Daoy (cell line): ENCODE measurements around the gene OR4N2. TPM values are rescaled to one million over a fixed set of nuclear protein-coding genes. Genes with fewer than 3 reads are reported as not detected.
"Not testable (repeated sequence)": the region's sequence is repeated elsewhere in the genome, so short reads cannot be mapped to it uniquely, and the experiment has no call there.

Experiments
- DNase-seq: peaks from one replicate; pipeline ENCODE4 v3.0.0-alpha.2; 2015; ENCODE audit warnings: low read depth
- total RNA-seq: library from RNA; depleted of rRNA; stranded (reverse); fragments of >200 nt; shearing (Covaris generic); gene quantifications from 2 replicates; pipeline ENCODE4 v1.2.3, GENCODE V29; 2014; rRNA removed

Gene OR4N2
- total RNA-seq, 1 experiment from 2014 or later: not detected

DNA sequence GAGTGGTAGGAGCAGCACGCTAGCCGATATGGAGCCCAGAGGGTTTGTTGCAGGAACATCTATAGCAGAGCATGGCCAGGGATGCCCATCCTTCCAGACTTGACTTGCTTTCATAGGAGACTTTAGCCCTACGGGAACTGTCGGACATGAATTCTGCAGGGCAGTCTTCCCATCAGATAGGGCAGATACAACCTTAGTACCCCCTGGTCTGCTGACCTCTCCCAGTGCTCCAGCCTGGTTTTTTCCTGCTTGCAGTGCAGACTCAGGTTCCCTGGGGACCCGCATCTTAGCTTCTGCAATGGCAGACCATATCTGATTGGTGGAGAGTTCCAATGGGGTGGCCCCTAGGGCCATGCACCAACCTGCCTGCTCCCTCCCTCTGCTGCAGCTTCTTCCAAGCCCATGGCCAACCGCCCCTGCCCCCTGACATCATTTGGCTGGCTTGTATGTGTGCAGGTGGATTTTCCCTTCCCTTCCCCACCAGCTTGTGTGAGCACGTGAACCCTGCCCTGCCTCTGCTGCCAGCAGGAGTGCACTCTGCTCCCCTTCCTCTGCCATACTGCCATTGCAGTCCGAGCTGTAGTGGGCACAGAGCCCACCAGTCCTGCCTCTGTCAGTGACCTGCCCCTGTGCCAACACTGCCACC, 30.8 kb downstream of the OR4N2 start:
- not testable (repeated sequence) for DNase-seq

DNA sequence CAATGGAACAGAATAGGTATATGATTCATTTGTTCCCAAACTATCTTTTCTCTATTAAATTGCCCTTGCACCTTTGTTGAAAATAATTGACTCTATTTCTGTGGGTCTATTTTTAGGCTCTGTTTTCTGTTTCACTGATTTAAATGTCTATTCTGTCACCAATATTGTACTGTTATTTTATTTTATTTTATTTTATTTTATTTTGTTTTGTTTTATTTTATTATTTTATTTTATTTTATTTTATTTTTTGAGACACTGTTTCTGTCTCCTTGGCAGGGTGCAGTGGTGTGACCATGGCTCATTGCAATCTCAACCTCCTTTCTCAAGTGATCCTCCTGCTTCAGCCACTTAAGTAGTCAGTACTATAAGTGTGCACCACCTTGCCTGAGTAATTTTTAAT, 34.9 kb downstream of the OR4N2 start:
- DNase-seq: no peak

DNA sequence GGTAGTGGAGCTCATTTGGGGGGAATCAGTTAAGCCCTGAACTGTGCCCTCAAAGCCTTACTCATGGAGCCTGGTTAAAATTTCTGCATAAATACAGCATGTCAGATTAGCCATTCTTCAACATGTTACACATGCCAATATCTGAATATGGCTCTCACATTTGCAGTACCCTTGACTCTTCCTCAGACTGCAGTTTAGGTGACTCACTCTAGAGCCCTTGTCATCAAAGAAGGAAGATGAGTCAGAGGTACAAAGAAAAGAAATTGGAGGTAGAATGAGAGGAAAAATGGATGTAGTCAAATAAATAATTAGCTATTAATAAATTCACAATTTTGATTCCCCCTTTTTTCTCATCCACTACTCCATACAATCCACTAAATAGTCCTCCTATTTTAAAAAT, 47.8 kb downstream of the OR4N2 start:
- DNase-seq: peak; percentile 59

DNA sequence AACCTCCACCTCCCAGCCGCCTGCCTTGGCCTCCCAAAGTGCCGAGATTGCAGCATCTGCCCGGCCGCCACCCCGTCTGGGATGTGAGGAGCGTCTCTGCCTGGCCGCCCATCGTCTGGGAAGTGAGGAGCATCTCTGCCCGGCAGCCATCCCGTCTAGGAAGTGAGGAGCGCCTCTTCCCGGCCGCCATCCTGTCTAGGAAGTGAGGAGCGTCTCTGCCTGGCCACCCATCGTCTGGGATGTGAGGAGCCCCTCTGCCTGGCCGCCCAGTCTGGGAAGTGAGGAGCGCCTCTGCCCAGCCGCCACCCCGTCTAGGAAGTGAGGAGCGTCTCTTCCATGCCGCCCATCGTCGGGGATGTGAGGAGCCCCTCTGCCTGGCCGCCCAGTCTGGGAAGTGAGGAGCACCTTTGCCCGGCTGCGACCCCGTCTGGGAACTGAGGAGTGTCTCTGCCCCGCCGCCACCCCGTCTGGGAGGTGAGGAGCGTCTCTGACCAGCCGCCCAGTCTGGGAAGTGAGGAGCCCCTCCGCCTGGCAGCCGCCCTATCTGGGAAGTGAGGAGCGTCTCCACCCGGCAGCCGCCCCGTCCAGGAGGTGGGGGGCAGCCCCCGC, 62.6 kb downstream of the OR4N2 start:
- peak; percentile 12 for DNase-seq

DNA sequence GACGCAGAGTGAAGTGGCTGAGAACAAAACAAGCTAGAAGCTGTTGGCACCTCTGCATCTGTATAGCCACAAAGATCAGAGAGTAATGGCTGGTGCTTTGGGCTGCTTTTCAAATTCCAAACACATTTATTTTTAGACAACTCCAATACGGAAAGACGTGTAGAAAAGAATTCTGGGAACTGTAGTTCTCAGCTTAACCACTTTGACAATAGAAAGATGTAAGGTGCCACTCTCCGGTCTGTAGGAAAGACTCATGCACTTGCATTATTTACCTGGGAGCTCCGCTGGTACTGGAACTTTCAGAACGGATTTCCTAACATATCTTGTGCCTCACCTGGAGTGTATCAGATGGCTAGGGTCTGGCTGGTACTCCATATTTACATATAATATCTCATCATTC, 69.6 kb downstream of the OR4N2 start:
- DNase-seq: peak; percentile 7

DNA sequence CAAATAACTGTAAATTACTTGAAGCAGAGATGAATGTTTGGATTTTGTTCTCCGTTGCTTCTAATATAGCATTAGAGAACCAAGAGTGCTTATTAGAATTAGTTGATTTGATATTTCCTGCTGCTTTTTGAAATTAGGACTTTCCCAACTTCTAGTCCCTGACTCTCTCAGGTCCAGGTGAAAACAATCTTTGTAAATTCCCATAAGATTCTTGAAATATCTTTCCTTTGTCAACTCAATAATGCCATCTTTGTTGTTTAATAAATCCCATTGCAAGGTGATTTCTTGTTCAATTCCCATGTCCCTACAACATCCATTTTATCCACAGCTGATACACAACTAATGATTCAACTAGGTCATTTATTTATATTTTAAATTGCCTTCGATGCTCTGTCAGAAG, 71.3 kb downstream of the OR4N2 start, which contains the start of gene OR4K2:
TSS of gene OR4K2 (plus strand) at position 301 of the 400 bp plus-strand sequence. CDS start 1,126 bp downstream, outside the sequence.
- DNase-seq: no peak

DNA sequence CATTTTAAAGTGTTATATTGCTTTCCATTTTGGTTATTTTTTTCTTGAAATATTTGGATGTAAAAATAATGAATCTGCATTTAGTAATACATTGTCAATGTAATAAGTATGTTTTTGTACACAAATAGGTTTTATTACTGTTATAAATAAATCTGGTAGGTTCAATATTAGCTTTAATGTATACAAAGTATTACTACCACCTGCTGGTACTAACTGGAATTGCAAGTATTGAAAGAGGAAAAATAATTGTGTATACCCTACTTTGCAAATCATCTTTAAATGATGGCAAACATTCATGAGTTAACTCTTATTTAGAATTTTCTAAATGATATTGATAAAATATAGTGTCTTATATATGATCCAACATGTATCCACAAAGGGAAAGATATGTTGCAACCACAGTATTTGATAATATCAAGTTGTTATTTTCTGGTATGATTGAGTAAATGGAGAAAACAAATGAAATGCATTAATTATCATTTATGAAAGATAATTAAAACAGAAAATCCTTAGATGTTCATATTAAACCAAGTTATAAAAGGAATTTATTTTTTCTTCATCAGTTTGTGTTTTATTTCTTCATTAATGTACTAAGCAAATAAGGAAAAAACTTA, 74.6 kb downstream of the OR4N2 start:
- DNase-seq: peak; percentile 12

Other genes with a start within 250 kb of the OR4N2 start
- not detected in 2 replicates for gene OR11H2, start 89.9 kb upstream of the OR4N2 start, total RNA-seq
- gene OR4Q3, start 60.2 kb upstream of the OR4N2 start, total RNA-seq: not detected in 2 replicates
- not detected in 2 replicates for gene OR4M1, start 30.3 kb upstream of the OR4N2 start, total RNA-seq
- not detected in 2 replicates for gene OR4K2, start 71.4 kb downstream of the OR4N2 start, total RNA-seq
- not detected in 2 replicates for gene OR4K5, start 116.8 kb downstream of the OR4N2 start, total RNA-seq
- not detected in 2 replicates for gene OR4K1, start 127.1 kb downstream of the OR4N2 start, total RNA-seq
- gene OR4K15, start 171.8 kb downstream of the OR4N2 start, total RNA-seq: not detected in 2 replicates
- gene OR4Q2, start 198.4 kb downstream of the OR4N2 start, total RNA-seq: not detected in 2 replicates
- gene OR4K14, start 215.5 kb downstream of the OR4N2 start, total RNA-seq: not detected in 2 replicates
- not detected in 2 replicates for gene OR4K13, start 232.3 kb downstream of the OR4N2 start, total RNA-seq